Hepatocyte (in vitro differentiated cells): ENCODE data around the gene DCAF8L1.

Source experiments
- CTCF ChIP-seq: fragments of 200-600 bp; sonication (generic); IDR thresholded peaks from 2 replicates; pipeline ENCODE4 v1.5.1; 2016; ENCODE audit warnings: antibody characterized with exemption, mild to moderate bottlenecking; ENCODE audit not compliant: poor library complexity
- EZH2 ChIP-seq: fragments of 200-600 bp; sonication (generic); IDR thresholded peaks from 2 replicates; pipeline ENCODE4 v1.6.1; 2016; ENCODE audit warnings: antibody characterized with exemption, mild to moderate bottlenecking, borderline replicate concordance
- EZH2phosphoT487 ChIP-seq: fragments of 200-600 bp; sonication (generic); IDR thresholded peaks from one replicate; pipeline ENCODE4 v1.6.1; 2018; ENCODE audit warnings: antibody characterized with exemption, mild to moderate bottlenecking, low read depth, moderate library complexity; ENCODE audit not compliant: unreplicated experiment, severe bottlenecking

GRCh38 chrX:27964432-27964831 is 16.8 kb downstream of the DCAF8L1 start:
- TF ChIP-seq CTCF (no peak), EZH2 (no peak), EZH2phosphoT487 (no peak)
